ENCODE measurements around the gene COL23A1.

COL23A1 gene

GRCh38 chr5:178236126-178236525 is 354.1 kb downstream of the COL23A1 start:
- Mint-ChIP-seq H3K27me3 (ENCODE audit: low read depth) (no peaks in the 10 kb centered on the region), H3K9me3 (no peaks in the 10 kb centered on the region), H3K36me3 (ENCODE audit: low read depth) (peaks cover 3% of the 10 kb centered on the region), H3K4me1 (peaks cover 30% of the 10 kb centered on the region), H3K27ac (peak overlapping the region; percentile 32 to 42 (median 33)), H3K4me3 (peak overlapping the region in 1 of 3 experiments; percentile 19)
- no peak for TF ChIP-seq CTCF (IDR thresholded peaks at IDR 0.05; ENCODE audit: unreplicated experiment in 3 of 3)

- H3K27me3 Mint-ChIP-seq (ENCODE audit: low read depth): no peaks in the 10 kb centered on the region
- no peak for TF ChIP-seq CTCF (IDR thresholded peaks at IDR 0.05; ENCODE audit: unreplicated experiment in 3 of 3)
- peaks cover 35% of the 10 kb centered on the region for H3K4me1 Mint-ChIP-seq
- peaks cover 8% of the 10 kb centered on the region for H3K36me3 Mint-ChIP-seq (ENCODE audit: low read depth)
- H3K4me3 Mint-ChIP-seq: no peak overlapping the region
- peak overlapping the region in 1 of 3 experiments; percentile 81 for H3K27ac Mint-ChIP-seq
- no peaks in the 10 kb centered on the region for H3K9me3 Mint-ChIP-seq
Measured at GRCh38 chr5:178235588-178235974, 354.6 kb downstream of the COL23A1 start.

- H3K36me3 Mint-ChIP-seq (ENCODE audit: low read depth): peaks cover 11% of the 10 kb centered on the region
- TF ChIP-seq CTCF (IDR thresholded peaks at IDR 0.05; ENCODE audit: unreplicated experiment in 3 of 3): peak; percentile 65 to 75 (median 72)
- peak overlapping the region; percentile 45 to 81 (median 61) for H3K27ac Mint-ChIP-seq
- no peaks in the 10 kb centered on the region for H3K9me3 Mint-ChIP-seq
- H3K27me3 Mint-ChIP-seq (ENCODE audit: low read depth): no peaks in the 10 kb centered on the region
- H3K4me3 Mint-ChIP-seq: peak overlapping the region; percentile 50 to 92 (median 59)
- H3K4me1 Mint-ChIP-seq: peaks cover 38% of the 10 kb centered on the region
Measured at GRCh38 chr5:178234750-178235587, 355.2 kb downstream of the COL23A1 start.

- H3K9me3 Mint-ChIP-seq: no peaks in the 10 kb centered on the region
- no peak for TF ChIP-seq CTCF (IDR thresholded peaks at IDR 0.05; ENCODE audit: unreplicated experiment in 3 of 3)
- H3K27me3 Mint-ChIP-seq (ENCODE audit: low read depth): no peaks in the 10 kb centered on the region
- H3K4me3 Mint-ChIP-seq: peak overlapping the region; percentile 50 to 92 (median 59)
- peaks cover 45% of the 10 kb centered on the region for H3K4me1 Mint-ChIP-seq
- H3K27ac Mint-ChIP-seq: peak overlapping the region in 1 of 3 experiments; percentile 61
- peaks cover 19% of the 10 kb centered on the region for H3K36me3 Mint-ChIP-seq (ENCODE audit: low read depth)
Measured at GRCh38 chr5:178234121-178234749, 356.0 kb downstream of the COL23A1 start.

GRCh38 chr5:178232920-178233429 is 357.2 kb downstream of the COL23A1 start:
- H3K4me3 Mint-ChIP-seq: peak overlapping the region; percentile 74 to 92 (median 81)
- H3K36me3 Mint-ChIP-seq (ENCODE audit: low read depth): peaks cover 31% of the 10 kb centered on the region
- no peaks in the 10 kb centered on the region for H3K27me3 Mint-ChIP-seq (ENCODE audit: low read depth)
- peak overlapping the region; percentile 74 to 90 (median 82) for H3K27ac Mint-ChIP-seq
- no peak for TF ChIP-seq CTCF (IDR thresholded peaks at IDR 0.05; ENCODE audit: unreplicated experiment in 3 of 3)
- H3K4me1 Mint-ChIP-seq: peaks cover 46% of the 10 kb centered on the region
- no peaks in the 10 kb centered on the region for H3K9me3 Mint-ChIP-seq

All from nephron (organoid).